ENCODE results near the gene GET3. TPM values are rescaled to one million over a fixed set of nuclear protein-coding genes. Genes with fewer than 3 reads are reported as not detected.

GET3 gene
- total and polyA plus RNA-seq, 2 of the 13 experiments (the other 11 are each of a cell fraction or from before 2014, with no cell fraction given) = 57.7 to 59.4 TPM

DNA sequence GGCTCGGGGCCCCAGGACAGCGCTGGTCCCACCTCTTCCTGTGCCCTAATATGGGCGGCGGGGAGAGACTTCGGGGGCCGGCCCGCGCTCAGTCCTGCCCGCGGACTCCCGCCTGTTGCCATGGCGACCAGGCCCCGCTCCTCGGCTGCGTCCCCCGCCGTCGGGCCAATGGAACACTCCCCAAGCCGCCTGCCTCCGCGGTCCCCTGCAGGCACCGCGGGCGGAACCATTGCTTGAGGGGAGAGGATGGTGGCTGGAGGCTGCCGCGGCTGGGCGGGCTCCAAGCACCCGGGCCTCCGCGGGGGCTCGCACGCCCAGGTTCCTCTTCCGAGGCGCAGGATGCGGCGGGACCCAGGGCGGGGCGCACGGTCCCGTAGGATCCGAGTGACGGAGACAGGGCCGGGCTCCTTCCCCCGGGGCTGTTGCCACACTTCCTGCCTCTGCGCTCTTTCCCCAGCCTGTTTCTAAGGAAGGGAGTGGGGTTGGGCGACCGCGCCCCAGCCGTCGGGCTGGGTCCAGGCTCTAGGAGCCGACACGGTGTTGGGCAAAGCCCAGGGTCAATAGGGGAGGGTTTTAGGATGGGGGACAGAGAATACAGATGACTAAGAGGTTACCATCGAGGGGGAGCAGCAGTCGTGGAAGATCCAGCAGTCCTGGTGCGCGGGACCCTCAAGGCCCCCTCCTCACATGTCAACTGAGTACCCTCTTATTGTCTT lies 52.8 kb downstream of the GET3 start (continued):
- no peak for TF ChIP-seq NCOA1 (CRISPR knock-in tag; IDR thresholded peaks at IDR 0.05)
- TF ChIP-seq, protein P1, sequence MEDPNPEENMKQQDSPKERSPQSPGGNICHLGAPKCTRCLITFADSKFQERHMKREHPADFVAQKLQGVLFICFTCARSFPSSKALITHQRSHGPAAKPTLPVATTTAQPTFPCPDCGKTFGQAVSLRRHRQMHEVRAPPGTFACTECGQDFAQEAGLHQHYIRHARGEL (CRISPR knock-in tag; IDR thresholded peaks at IDR 0.05) = no peak
- TF ChIP-seq ZNF3 (CRISPR knock-in tag; IDR thresholded peaks at IDR 0.05) = no peak
- TF ChIP-seq, protein P2, sequence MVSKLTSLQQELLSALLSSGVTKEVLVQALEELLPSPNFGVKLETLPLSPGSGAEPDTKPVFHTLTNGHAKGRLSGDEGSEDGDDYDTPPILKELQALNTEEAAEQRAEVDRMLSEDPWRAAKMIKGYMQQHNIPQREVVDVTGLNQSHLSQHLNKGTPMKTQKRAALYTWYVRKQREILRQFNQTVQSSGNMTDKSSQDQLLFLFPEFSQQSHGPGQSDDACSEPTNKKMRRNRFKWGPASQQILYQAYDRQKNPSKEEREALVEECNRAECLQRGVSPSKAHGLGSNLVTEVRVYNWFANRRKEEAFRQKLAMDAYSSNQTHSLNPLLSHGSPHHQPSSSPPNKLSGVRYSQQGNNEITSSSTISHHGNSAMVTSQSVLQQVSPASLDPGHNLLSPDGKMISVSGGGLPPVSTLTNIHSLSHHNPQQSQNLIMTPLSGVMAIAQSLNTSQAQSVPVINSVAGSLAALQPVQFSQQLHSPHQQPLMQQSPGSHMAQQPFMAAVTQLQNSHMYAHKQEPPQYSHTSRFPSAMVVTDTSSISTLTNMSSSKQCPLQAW (CRISPR knock-in tag; IDR thresholded peaks at IDR 0.05) = peak; percentile 54; the same call in 1 of the 2 replicates
- peak; percentile 29 for TF ChIP-seq GABPA (IDR thresholded peaks at IDR 0.05; ENCODE audit: low read depth, low read length)
- TF ChIP-seq GABPA (CRISPR knock-in tag; IDR thresholded peaks at IDR 0.05; ENCODE audit: low read depth) = peak; percentile 54; the same call in 1 of the 2 replicates
- TF ChIP-seq ZNF678 (CRISPR knock-in tag; IDR thresholded peaks at IDR 0.05) = no peak
- TF ChIP-seq HNRNPLL (IDR thresholded peaks at IDR 0.05; ENCODE audit: low read depth, low read length, poor library complexity, severe bottlenecking) = peak; percentile 95
- TF ChIP-seq, protein P3, sequence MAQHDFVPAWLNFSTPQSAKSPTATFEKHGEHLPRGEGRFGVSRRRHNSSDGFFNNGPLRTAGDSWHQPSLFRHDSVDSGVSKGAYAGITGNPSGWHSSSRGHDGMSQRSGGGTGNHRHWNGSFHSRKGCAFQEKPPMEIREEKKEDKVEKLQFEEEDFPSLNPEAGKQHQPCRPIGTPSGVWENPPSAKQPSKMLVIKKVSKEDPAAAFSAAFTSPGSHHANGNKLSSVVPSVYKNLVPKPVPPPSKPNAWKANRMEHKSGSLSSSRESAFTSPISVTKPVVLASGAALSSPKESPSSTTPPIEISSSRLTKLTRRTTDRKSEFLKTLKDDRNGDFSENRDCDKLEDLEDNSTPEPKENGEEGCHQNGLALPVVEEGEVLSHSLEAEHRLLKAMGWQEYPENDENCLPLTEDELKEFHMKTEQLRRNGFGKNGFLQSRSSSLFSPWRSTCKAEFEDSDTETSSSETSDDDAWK (CRISPR knock-in tag; IDR thresholded peaks at IDR 0.05) = no peak
- no peak for TF ChIP-seq ZSCAN29 (CRISPR knock-in tag; conservative IDR thresholded peaks at IDR 0.05)
- peak; percentile 32; the same call in 1 of the 2 replicates for TF ChIP-seq ZNF205 (CRISPR knock-in tag; IDR thresholded peaks at IDR 0.05)
- no peak for TF ChIP-seq ZBTB1 (CRISPR knock-in tag; IDR thresholded peaks at IDR 0.05; ENCODE audit: borderline replicate concordance)
- TF ChIP-seq, protein P4, sequence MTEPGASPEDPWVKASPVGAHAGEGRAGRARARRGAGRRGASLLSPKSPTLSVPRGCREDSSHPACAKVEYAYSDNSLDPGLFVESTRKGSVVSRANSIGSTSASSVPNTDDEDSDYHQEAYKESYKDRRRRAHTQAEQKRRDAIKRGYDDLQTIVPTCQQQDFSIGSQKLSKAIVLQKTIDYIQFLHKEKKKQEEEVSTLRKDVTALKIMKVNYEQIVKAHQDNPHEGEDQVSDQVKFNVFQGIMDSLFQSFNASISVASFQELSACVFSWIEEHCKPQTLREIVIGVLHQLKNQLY (CRISPR knock-in tag; IDR thresholded peaks at IDR 0.05) = no peak
- TF ChIP-seq, protein P5, sequence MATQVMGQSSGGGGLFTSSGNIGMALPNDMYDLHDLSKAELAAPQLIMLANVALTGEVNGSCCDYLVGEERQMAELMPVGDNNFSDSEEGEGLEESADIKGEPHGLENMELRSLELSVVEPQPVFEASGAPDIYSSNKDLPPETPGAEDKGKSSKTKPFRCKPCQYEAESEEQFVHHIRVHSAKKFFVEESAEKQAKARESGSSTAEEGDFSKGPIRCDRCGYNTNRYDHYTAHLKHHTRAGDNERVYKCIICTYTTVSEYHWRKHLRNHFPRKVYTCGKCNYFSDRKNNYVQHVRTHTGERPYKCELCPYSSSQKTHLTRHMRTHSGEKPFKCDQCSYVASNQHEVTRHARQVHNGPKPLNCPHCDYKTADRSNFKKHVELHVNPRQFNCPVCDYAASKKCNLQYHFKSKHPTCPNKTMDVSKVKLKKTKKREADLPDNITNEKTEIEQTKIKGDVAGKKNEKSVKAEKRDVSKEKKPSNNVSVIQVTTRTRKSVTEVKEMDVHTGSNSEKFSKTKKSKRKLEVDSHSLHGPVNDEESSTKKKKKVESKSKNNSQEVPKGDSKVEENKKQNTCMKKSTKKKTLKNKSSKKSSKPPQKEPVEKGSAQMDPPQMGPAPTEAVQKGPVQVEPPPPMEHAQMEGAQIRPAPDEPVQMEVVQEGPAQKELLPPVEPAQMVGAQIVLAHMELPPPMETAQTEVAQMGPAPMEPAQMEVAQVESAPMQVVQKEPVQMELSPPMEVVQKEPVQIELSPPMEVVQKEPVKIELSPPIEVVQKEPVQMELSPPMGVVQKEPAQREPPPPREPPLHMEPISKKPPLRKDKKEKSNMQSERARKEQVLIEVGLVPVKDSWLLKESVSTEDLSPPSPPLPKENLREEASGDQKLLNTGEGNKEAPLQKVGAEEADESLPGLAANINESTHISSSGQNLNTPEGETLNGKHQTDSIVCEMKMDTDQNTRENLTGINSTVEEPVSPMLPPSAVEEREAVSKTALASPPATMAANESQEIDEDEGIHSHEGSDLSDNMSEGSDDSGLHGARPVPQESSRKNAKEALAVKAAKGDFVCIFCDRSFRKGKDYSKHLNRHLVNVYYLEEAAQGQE (IDR thresholded peaks at IDR 0.05; ENCODE audit: borderline replicate concordance in 1 of 2, low read depth in 1 of 2, low read length in 2 of 2) = no peak
- TF ChIP-seq MXD4 (CRISPR knock-in tag; IDR thresholded peaks at IDR 0.05) = no peak
- no peak for TF ChIP-seq SYNCRIP (IDR thresholded peaks at IDR 0.05; ENCODE audit: insufficient read depth, low read depth, low read length)
- no peak for TF ChIP-seq HHEX (CRISPR knock-in tag; IDR thresholded peaks at IDR 0.05)
- TF ChIP-seq FOXK2 (IDR thresholded peaks at IDR 0.05) = peak; percentile 87
- no peak for TF ChIP-seq KLF11 (CRISPR knock-in tag; IDR thresholded peaks at IDR 0.05)
- TF ChIP-seq, protein P6, sequence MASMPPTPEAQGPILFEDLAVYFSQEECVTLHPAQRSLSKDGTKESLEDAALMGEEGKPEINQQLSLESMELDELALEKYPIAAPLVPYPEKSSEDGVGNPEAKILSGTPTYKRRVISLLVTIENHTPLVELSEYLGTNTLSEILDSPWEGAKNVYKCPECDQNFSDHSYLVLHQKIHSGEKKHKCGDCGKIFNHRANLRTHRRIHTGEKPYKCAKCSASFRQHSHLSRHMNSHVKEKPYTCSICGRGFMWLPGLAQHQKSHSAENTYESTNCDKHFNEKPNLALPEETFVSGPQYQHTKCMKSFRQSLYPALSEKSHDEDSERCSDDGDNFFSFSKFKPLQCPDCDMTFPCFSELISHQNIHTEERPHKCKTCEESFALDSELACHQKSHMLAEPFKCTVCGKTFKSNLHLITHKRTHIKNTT (CRISPR knock-in tag; IDR thresholded peaks at IDR 0.05) = no peak
- TF ChIP-seq ZNF572 (CRISPR knock-in tag; IDR thresholded peaks at IDR 0.05) = no peak

Measured in HepG2 (cell line).